B cell (primary cell): Measurements from ENCODE around the gene MST1R.

Experiments used
- EZH2 ChIP-seq: IDR thresholded peaks from 2 replicates; pipeline ENCODE4 v1.6.1; 2012; ENCODE audit warnings: borderline replicate concordance, low read depth, mild to moderate bottlenecking, moderate library complexity, low read length; ENCODE audit not compliant: insufficient read depth, poor library complexity, severe bottlenecking
- TF ChIP-seq, protein P1 (sequence below): fragments of 200-600 bp; IDR thresholded peaks from one replicate; pipeline ENCODE4 v1.8.0; 2022; ENCODE audit warnings: antibody characterized with exemption, mild to moderate bottlenecking

GRCh38 chr3:49908373-49909199 lies 4.9 kb upstream of the MST1R start:
- TF ChIP-seq, protein P1, sequence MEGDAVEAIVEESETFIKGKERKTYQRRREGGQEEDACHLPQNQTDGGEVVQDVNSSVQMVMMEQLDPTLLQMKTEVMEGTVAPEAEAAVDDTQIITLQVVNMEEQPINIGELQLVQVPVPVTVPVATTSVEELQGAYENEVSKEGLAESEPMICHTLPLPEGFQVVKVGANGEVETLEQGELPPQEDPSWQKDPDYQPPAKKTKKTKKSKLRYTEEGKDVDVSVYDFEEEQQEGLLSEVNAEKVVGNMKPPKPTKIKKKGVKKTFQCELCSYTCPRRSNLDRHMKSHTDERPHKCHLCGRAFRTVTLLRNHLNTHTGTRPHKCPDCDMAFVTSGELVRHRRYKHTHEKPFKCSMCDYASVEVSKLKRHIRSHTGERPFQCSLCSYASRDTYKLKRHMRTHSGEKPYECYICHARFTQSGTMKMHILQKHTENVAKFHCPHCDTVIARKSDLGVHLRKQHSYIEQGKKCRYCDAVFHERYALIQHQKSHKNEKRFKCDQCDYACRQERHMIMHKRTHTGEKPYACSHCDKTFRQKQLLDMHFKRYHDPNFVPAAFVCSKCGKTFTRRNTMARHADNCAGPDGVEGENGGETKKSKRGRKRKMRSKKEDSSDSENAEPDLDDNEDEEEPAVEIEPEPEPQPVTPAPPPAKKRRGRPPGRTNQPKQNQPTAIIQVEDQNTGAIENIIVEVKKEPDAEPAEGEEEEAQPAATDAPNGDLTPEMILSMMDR: no peak
- no peak for TF ChIP-seq EZH2
